RWPE2 (cell line): Measurements from ENCODE around the gene MICOS13.

Experiments
- ATAC-seq: fragments of 200-7000 bp; cut with Tn5 transposase; 3 replicates; pipeline ENCODE4 v1.9.1; 2021; ENCODE audit warnings: low read depth
- DNase-seq: peaks from one replicate; pipeline ENCODE4 v3.0.0-alpha.2; 2020; ENCODE audit warnings: low spot score
- H3K27ac ChIP-seq: fragments of 450-650 bp; 2 replicates; pipeline ENCODE4 v1.5.1; 2017; ENCODE audit warnings: mild to moderate bottlenecking; ENCODE audit not compliant: poor library complexity, severe bottlenecking
- H3K27me3 ChIP-seq: fragments of 250-450 bp; sonication (Bioruptor Pico); 2 replicates; pipeline ENCODE4 v1.5.1; 2021; ENCODE audit warnings: mild to moderate bottlenecking, moderate library complexity; ENCODE audit not compliant: insufficient read depth, poor library complexity, severe bottlenecking
- H3K36me3 ChIP-seq: fragments of 250-450 bp; sonication (Bioruptor Pico); 2 replicates; pipeline ENCODE4 v1.5.1; 2020; ENCODE audit warnings: low read depth, mild to moderate bottlenecking, moderate library complexity
- H3K4me1 ChIP-seq: fragments of 250-450 bp; sonication (Bioruptor Pico); 2 replicates; pipeline ENCODE4 v1.5.1; 2021; ENCODE audit warnings: mild to moderate bottlenecking, moderate library complexity; ENCODE audit not compliant: insufficient read depth, poor library complexity, severe bottlenecking
- H3K4me3 ChIP-seq: fragments of 250-450 bp; sonication (Bioruptor Pico); 2 replicates; pipeline ENCODE4 v1.5.1; 2021; ENCODE audit warnings: mild to moderate bottlenecking, moderate library complexity; ENCODE audit not compliant: severe bottlenecking
- H3K9me3 ChIP-seq: fragments of 250-450 bp; sonication (Bioruptor Pico); 2 replicates; pipeline ENCODE4 v1.5.1; 2021; ENCODE audit warnings: mild to moderate bottlenecking, moderate library complexity; ENCODE audit not compliant: severe bottlenecking
- CTCF ChIP-seq: fragments of 450-650 bp; IDR thresholded peaks from one replicate; pipeline ENCODE4 v1.5.1; 2017; ENCODE audit warnings: mild to moderate bottlenecking, moderate library complexity; ENCODE audit not compliant: poor library complexity, severe bottlenecking

The MICOS13 gene

GRCh38 chr19:5669212-5669611 lies 11.1 kb downstream of the MICOS13 start:
- no peak for ATAC-seq
- Histone ChIP-seq H3K27ac (no peak overlapping the region), H3K9me3 (no peaks in the 10 kb centered on the region), H3K27me3 (no peaks in the 10 kb centered on the region), H3K4me3 (no peak overlapping the region), H3K4me1 (no peaks in the 10 kb centered on the region), H3K36me3 (peaks cover 46% of the 10 kb centered on the region)
- TF ChIP-seq CTCF: no peak
- DNase-seq: no peak

GRCh38 chr19:5667751-5668271 lies 12.5 kb downstream of the MICOS13 start:
- DNase-seq: no peak
- H3K36me3 ChIP-seq: peaks cover 60% of the 10 kb centered on the region

GRCh38 chr19:5666921-5667610 lies 13.2 kb downstream of the MICOS13 start:
- no peak for TF ChIP-seq CTCF
- Histone ChIP-seq H3K36me3 (peaks cover 67% of the 10 kb centered on the region), H3K4me3 (no peak overlapping the region), H3K4me1 (no peaks in the 10 kb centered on the region), H3K9me3 (no peaks in the 10 kb centered on the region), H3K27me3 (no peaks in the 10 kb centered on the region), H3K27ac (no peak overlapping the region)
- DNase-seq (no peak), ATAC-seq (no peak)

More at GRCh38 chr19:5667751-5668271, 12.5 kb downstream of the MICOS13 start:
- TF ChIP-seq CTCF: no peak
- Histone ChIP-seq H3K27ac (no peak overlapping the region), H3K27me3 (no peaks in the 10 kb centered on the region), H3K4me3 (no peak overlapping the region), H3K9me3 (no peaks in the 10 kb centered on the region), H3K4me1 (no peaks in the 10 kb centered on the region)
- ATAC-seq: peak; percentile 11; the same call in 1 of the 3 replicates

- Histone ChIP-seq H3K4me3 (no peak overlapping the region), H3K27me3 (no peaks in the 10 kb centered on the region), H3K36me3 (peaks cover 75% of the 10 kb centered on the region), H3K9me3 (no peaks in the 10 kb centered on the region), H3K27ac (no peak overlapping the region), H3K4me1 (no peaks in the 10 kb centered on the region)
- no peak for TF ChIP-seq CTCF
- DNase-seq: no peak
- peak; percentile 67; the same call in 2 of the 3 replicates for ATAC-seq
Observed at GRCh38 chr19:5665781-5666513, 14.4 kb downstream of the MICOS13 start.
